ENCODE data around the gene C1RL.
A peak's percentile ranks its signal among the peaks of the same experiment; 100 is the strongest.

C1RL gene

GRCh38 chr12:7108796-7109571, at the start of gene C1RL:
Gene C1RL, minus strand, starts transcription at chr12:7109214. Its CDS starts 34 bp downstream, at chr12:7109180.
- H3K4me3 ChIP-seq (replicated peaks; ENCODE audit: low read depth, low read length), result peak within 1 kb of the TSS; percentile 72

GRCh38 chr12:7157391-7157790, 48.4 kb upstream of the C1RL start:
- H3K4me3 ChIP-seq (replicated peaks; ENCODE audit: low read depth, low read length), result no peak overlapping the region
- DNase-seq (ENCODE audit: extremely low read depth, low read depth), result no peak
- no peak for TF ChIP-seq CTCF (IDR thresholded peaks at IDR 0.05; ENCODE audit: low read depth, low read length, missing control alignments)

More at GRCh38 chr12:7108796-7109571, at the start of gene C1RL:
- DNase-seq (ENCODE audit: extremely low read depth, low read depth), result peak; percentile 63
- TF ChIP-seq CTCF (IDR thresholded peaks at IDR 0.05; ENCODE audit: low read depth, low read length, missing control alignments), result peak; percentile 97

GRCh38 chr12:7156259-7157197, 47.5 kb upstream of the C1RL start:
- no peak for DNase-seq (ENCODE audit: extremely low read depth, low read depth)
- TF ChIP-seq CTCF (IDR thresholded peaks at IDR 0.05; ENCODE audit: low read depth, low read length, missing control alignments), result no peak
- H3K4me3 ChIP-seq (replicated peaks; ENCODE audit: low read depth, low read length), result no peak overlapping the region

GRCh38 chr12:7155471-7156034, 46.5 kb upstream of the C1RL start:
- no peak overlapping the region for H3K4me3 ChIP-seq (replicated peaks; ENCODE audit: low read depth, low read length)
- no peak for DNase-seq (ENCODE audit: extremely low read depth, low read depth)
- TF ChIP-seq CTCF (IDR thresholded peaks at IDR 0.05; ENCODE audit: low read depth, low read length, missing control alignments), result no peak

GRCh38 chr12:7154901-7155470, 46.0 kb upstream of the C1RL start:
- DNase-seq (ENCODE audit: extremely low read depth, low read depth), result no peak
- H3K4me3 ChIP-seq (replicated peaks; ENCODE audit: low read depth, low read length), result no peak overlapping the region
- TF ChIP-seq CTCF (IDR thresholded peaks at IDR 0.05; ENCODE audit: low read depth, low read length, missing control alignments), result no peak

GRCh38 chr12:7154042-7154441, 45.0 kb upstream of the C1RL start:
- no peak for TF ChIP-seq CTCF (IDR thresholded peaks at IDR 0.05; ENCODE audit: low read depth, low read length, missing control alignments)
- DNase-seq (ENCODE audit: extremely low read depth, low read depth), result no peak

More at GRCh38 chr12:7154042-7154441, 45.0 kb upstream of the C1RL start:
- H3K4me3 ChIP-seq (replicated peaks; ENCODE audit: low read depth, low read length), result no peak overlapping the region
